Measurements from ENCODE around the gene PPP2R5C.

Gene PPP2R5C

GRCh38 chr14:101773378-101773777, 11.9 kb downstream of the PPP2R5C start:
- no peak for DNase-seq (ENCODE audit: low spot score)
- TF ChIP-seq, protein P1, sequence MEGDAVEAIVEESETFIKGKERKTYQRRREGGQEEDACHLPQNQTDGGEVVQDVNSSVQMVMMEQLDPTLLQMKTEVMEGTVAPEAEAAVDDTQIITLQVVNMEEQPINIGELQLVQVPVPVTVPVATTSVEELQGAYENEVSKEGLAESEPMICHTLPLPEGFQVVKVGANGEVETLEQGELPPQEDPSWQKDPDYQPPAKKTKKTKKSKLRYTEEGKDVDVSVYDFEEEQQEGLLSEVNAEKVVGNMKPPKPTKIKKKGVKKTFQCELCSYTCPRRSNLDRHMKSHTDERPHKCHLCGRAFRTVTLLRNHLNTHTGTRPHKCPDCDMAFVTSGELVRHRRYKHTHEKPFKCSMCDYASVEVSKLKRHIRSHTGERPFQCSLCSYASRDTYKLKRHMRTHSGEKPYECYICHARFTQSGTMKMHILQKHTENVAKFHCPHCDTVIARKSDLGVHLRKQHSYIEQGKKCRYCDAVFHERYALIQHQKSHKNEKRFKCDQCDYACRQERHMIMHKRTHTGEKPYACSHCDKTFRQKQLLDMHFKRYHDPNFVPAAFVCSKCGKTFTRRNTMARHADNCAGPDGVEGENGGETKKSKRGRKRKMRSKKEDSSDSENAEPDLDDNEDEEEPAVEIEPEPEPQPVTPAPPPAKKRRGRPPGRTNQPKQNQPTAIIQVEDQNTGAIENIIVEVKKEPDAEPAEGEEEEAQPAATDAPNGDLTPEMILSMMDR (IDR thresholded peaks at IDR 0.05; ENCODE audit: extremely low read depth, insufficient read depth, missing control alignments) = no peak
- in situ Hi-C loops (cut with MboI; ENCODE audit: low pct_unique_long_range_greater_than_20kb, low sequenced_read_pairs, unreplicated experiment) = loop anchor here (10.0 kb wide), 1 partner anchor 51 kb away; no protein-coding TSS in a partner anchor

DNA sequence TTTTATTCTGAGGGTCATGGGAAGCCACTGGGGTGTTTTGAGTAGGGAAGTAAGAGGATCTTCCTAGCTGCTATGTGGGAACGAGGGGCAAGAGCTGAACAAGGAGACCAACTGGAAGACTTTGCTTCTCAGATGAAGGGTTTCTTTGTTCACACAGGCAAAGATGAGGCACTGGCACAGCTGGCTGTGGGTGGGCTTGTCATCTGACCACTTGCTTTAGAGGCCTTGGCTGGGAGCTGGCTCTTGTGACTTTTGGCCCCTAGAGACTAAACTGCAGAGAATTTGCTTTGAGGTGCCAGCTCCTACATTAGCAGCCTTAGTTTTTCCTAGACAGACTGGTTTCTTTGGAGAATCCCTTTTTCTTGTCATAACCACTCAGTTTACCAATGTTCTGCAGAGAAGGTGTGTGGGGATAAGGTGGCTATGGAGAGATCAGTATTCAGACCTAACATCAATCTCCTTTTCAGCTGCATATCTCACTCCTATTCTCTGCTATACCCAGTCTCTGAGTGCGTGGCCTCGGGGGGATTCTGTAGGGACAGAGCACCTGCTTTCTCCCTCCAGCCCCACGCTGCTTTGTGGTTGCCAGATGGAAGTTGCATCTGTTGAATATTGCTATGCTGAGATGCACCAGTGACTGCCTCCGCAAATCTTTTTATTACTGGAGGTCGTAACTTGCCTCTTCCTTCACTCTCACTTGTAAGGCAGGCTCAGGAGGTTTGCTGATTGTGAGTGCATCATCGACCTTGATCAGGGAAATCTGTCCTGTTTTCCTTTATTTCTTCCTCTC, 12.7 kb downstream of the PPP2R5C start:
- in situ Hi-C loops (cut with MboI; ENCODE audit: low pct_unique_long_range_greater_than_20kb, low sequenced_read_pairs, unreplicated experiment) = loop anchor here (10.0 kb wide), 1 partner anchor 51 kb away; no protein-coding TSS in a partner anchor
- no peak for DNase-seq (ENCODE audit: low spot score)
- TF ChIP-seq, protein P1 (IDR thresholded peaks at IDR 0.05; ENCODE audit: extremely low read depth, insufficient read depth, missing control alignments) = no peak

DNA sequence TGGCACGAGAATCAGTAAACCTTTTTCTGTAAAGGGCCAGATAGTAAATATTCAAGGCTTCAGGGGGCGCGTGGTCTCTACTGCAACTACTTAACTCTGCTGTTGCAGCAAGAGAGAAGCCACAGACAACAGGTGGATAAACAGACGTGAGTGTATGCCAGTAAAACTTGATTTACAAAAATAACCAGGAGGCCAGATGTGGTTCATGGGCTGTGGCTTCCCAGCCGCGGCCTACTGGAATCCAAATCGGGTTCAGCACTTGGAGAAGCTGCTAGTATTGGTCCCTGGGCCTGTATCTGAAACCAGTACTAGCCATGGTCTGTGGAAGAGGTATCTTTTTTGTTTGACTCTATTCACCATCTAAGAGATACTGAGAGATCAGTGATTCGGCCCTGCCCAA, 13.3 kb downstream of the PPP2R5C start:
- TF ChIP-seq, protein P1 (IDR thresholded peaks at IDR 0.05; ENCODE audit: extremely low read depth, insufficient read depth, missing control alignments) = no peak
- DNase-seq (ENCODE audit: low spot score) = no peak
- in situ Hi-C loops (cut with MboI; ENCODE audit: low pct_unique_long_range_greater_than_20kb, low sequenced_read_pairs, unreplicated experiment) = loop anchor here (10.0 kb wide), 1 partner anchor 50 kb away; no protein-coding TSS in a partner anchor

GRCh38 chr14:101775826-101776225, 14.3 kb downstream of the PPP2R5C start:
- no peak for DNase-seq (ENCODE audit: low spot score)
- TF ChIP-seq, protein P1 (IDR thresholded peaks at IDR 0.05; ENCODE audit: extremely low read depth, insufficient read depth, missing control alignments) = no peak
- in situ Hi-C loops (cut with MboI; ENCODE audit: low pct_unique_long_range_greater_than_20kb, low sequenced_read_pairs, unreplicated experiment) = loop anchor here (10.0 kb wide), 1 partner anchor 49 kb away; no protein-coding TSS in a partner anchor

- in situ Hi-C loops (cut with MboI; ENCODE audit: low pct_unique_long_range_greater_than_20kb, low sequenced_read_pairs, unreplicated experiment) = loop anchor here (10.0 kb wide), 1 partner anchor 48 kb away; no protein-coding TSS in a partner anchor
- DNase-seq (ENCODE audit: low spot score) = no peak
- TF ChIP-seq, protein P1 (IDR thresholded peaks at IDR 0.05; ENCODE audit: extremely low read depth, insufficient read depth, missing control alignments) = no peak
Observed at GRCh38 chr14:101776344-101776743, 14.8 kb downstream of the PPP2R5C start.

GRCh38 chr14:101780390-101780789, 18.9 kb downstream of the PPP2R5C start:
- in situ Hi-C loops (cut with MboI; ENCODE audit: low pct_unique_long_range_greater_than_20kb, low sequenced_read_pairs, unreplicated experiment) = no loop called here
- TF ChIP-seq, protein P1 (IDR thresholded peaks at IDR 0.05; ENCODE audit: extremely low read depth, insufficient read depth, missing control alignments) = no peak
- DNase-seq (ENCODE audit: low spot score) = no peak
